GM10248 (cell line): ENCODE results near the gene IL4R.
"Not testable (repeated sequence)": the region's sequence is repeated elsewhere in the genome, so short reads cannot be mapped to it uniquely, and the experiment has no call there.

Source experiments
- CTCF ChIA-PET: fragments of 300-600 bp; sonication (Branson Sonifier 250); formaldehyde crosslinking; extraction: SDS; loops from one replicate; lab custom pipeline; 2021; ENCODE audit warnings: antibody characterized with exemption; lab: Yijun Ruan, JAX
- POLR2A ChIA-PET: fragments of 350-650 bp; sonication (Branson Sonifier 250); formaldehyde crosslinking; extraction: SDS; loops from one replicate; lab custom pipeline; 2020; ENCODE audit warnings: antibody characterized with exemption; lab: Yijun Ruan, JAX
- DNase-seq: peaks from one replicate; pipeline ENCODE4 v3.0.0; 2012; ENCODE audit errors: extremely low spot score
- TF ChIP-seq, protein P1 (sequence below): IDR thresholded peaks from 2 replicates; pipeline ENCODE4 v1.5.1; 2012; ENCODE audit warnings: mild to moderate bottlenecking, low read depth; ENCODE audit errors: extremely low read depth, missing control alignments, control extremely low read depth

IL4R gene

DNA sequence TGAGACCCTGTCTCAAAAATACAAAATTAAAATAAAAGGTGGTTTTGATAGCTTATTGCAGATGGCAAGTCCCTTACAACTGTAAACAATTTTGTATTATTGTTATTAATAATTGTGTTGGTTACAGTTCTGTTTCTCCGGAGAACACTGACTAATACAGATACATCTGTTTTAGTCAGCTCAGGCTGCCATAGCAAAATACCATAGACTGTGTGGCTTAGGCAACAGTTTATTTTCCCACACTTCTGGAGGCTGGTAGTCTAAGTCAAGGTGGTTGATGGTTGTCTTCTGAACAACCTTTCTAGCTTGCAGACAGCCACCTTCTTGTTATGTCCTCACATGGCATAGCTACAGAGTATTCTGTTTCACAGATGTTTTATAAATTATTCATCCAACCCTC lies 74.0 kb downstream of the IL4R start:
- no peak for DNase-seq
- TF ChIP-seq, protein P1, sequence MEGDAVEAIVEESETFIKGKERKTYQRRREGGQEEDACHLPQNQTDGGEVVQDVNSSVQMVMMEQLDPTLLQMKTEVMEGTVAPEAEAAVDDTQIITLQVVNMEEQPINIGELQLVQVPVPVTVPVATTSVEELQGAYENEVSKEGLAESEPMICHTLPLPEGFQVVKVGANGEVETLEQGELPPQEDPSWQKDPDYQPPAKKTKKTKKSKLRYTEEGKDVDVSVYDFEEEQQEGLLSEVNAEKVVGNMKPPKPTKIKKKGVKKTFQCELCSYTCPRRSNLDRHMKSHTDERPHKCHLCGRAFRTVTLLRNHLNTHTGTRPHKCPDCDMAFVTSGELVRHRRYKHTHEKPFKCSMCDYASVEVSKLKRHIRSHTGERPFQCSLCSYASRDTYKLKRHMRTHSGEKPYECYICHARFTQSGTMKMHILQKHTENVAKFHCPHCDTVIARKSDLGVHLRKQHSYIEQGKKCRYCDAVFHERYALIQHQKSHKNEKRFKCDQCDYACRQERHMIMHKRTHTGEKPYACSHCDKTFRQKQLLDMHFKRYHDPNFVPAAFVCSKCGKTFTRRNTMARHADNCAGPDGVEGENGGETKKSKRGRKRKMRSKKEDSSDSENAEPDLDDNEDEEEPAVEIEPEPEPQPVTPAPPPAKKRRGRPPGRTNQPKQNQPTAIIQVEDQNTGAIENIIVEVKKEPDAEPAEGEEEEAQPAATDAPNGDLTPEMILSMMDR = no peak
- CTCF ChIA-PET = interaction anchor here (1.0 to 6.0 kb wide), 10 partner anchors 12 to 208 kb away, joined by 3 to 64 read pairs (median 7); partner anchors contain the start of gene IL21R
- POLR2A ChIA-PET = interaction anchor here (1.0 to 1.7 kb wide), 8 partner anchors 11 to 45 kb away, joined by 3 to 9 read pairs (median 5); partner anchors contain the start of gene IL21R

DNA sequence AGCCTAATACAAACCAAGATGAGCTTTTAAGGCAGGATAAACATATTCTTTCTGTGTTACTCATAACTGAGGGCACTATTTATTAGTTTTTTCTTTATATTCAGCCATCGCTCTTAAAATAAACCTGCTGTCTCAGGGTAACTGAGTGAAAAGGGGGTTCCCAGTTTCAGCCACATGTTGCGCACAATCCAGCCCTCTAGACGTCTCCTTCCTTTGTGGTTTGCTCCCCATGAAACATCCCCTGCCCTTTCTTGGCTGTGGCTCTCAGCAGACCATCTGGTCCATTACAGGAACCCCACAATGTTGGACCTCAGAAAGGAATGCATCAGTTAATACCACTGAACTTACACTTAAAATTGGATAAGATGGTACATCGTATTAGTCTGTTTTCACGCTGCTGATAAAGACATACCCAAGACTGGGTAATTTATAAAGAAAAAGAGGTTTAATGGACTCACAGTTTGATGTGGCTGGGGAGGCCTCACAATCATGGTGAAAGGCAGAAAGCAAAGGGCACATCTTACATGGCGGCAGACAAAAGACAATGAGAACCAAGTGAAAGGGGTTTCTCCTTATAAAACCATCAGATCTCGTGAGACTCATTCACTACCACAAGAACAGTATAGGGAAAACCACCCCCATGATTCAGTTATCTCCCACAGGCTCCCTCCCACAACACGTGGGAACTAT lies 75.6 kb downstream of the IL4R start:
- CTCF ChIA-PET = interaction anchor here (0.9 to 6.0 kb wide), 8 partner anchors 10 to 155 kb away, joined by 4 to 64 read pairs (median 8); partner anchors contain the start of gene IL21R

DNA sequence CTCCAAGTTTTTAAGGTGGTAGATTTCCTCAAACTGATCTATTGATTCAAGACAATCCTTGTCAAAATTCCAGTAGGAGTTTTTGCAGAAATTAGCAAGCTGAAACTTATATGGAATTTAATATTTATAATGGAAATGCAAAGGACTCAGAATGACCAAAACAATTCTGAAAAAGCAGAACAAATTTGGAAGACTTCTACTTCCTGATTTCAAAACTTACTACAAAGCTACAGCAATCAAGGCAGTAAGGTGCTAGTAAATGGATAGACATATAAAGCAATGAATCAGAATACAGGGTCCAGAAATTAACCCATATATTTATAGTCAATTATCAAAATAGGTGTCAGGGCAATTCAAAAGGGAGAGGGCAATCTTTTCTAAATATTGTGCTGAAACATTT lies 76.4 kb downstream of the IL4R start:
- TF ChIP-seq, protein P1 = no peak
- ChIA-PET CTCF (interaction anchor here (0.9 to 3.6 kb wide), 4 partner anchors 10 to 155 kb away, joined by 5 to 23 read pairs (median 7); no protein-coding TSS in a partner anchor), POLR2A (no interaction called here)
- no peak for DNase-seq

More for the DNA sequence above, 75.6 kb downstream of the IL4R start:
- POLR2A ChIA-PET = no interaction called here
- TF ChIP-seq, protein P1 = no peak
- no peak for DNase-seq

DNA sequence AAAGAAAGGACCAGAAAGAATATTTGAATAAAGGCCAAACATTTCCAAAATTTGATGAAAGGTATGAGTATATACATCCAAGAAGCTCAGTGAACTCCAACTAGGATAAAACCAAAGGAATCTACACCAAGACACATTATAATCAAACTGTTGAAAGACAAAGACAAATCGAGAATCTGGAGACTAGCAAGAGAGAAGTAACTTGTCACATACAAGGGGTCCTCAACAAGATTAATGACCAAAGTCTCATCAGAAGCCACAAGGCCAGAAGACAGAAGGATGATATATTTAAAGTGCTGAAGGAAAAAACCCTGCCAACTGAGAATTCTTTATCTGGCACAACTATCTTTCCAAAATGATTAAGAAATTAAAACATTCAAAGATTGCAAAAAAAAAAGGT lies 78.9 kb downstream of the IL4R start:
- CTCF ChIA-PET = interaction anchor here (0.9 to 2.2 kb wide), 5 partner anchors 8 to 29 kb away, joined by 3 to 10 read pairs (median 5); no protein-coding TSS in a partner anchor
- POLR2A ChIA-PET = no interaction called here

DNA sequence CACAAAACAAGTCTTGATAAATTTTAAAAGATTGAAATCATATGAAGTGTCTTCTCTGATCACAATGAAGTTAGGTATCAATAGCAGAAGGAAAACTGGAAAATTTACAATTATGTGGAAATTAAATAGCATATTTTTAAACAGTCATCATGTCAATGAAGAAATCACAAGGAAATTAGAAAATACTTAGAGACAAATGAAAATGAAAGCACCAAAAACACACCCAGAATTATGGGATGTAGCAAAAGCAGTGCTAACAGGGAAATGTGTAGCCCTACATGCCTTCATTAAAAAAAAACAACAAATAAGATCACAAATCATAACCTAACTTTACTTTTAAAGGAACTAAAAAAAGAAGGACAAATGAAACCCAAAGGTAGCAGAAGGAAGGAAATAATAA lies 80.7 kb downstream of the IL4R start:
- TF ChIP-seq, protein P1 = no peak
- POLR2A ChIA-PET = no interaction called here
- no peak for DNase-seq
- CTCF ChIA-PET = interaction anchor here (2.2 kb wide), 1 partner anchor 19 kb away, joined by 5 read pairs; no protein-coding TSS in a partner anchor

More for the DNA sequence above, 78.9 kb downstream of the IL4R start:
- DNase-seq = no peak
- TF ChIP-seq, protein P1 = no peak

DNA sequence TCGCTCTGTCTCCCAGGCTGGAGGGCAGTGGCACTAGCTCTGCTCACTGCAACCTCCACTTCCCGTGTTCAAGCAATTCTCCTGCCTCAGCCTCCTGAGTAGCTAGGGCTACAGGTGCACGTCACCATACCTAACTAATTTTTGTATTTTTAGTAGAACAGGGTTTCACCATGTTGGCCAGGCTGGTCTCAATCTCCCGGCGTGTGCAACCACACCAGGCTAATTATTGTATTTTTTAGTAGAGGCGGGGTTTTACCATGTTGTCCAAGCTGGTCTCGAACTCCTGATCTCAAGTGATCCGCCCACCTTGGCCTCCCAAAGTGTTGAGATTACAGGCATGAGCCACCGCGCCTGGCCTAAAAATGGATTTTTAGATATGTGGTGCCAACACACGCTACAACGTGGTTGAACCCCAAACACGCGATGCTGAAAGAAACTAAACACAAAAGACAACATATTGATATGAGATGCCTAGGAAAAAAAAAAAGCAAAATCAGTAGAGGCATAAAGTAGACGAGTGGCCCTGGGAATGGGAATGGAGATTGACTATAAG lies 84.6 kb downstream of the IL4R start:
- POLR2A ChIA-PET = interaction anchor here (1.0 to 1.3 kb wide), 3 partner anchors 9 to 23 kb away, joined by 4 to 8 read pairs (median 8); no protein-coding TSS in a partner anchor
- CTCF ChIA-PET = interaction anchor here (0.6 to 5.2 kb wide), 5 partner anchors 10 to 51 kb away, joined by 3 to 29 read pairs (median 3); no protein-coding TSS in a partner anchor
- DNase-seq = not testable (repeated sequence)
